Thoracic aorta (tissue), 2 donors: ENCODE data around the gene MAPK10. TPM values are rescaled to one million over a fixed set of nuclear protein-coding genes. Genes with fewer than 3 reads are reported as not detected.

Source experiments
- ATAC-seq: fragments of 150-250 bp; one replicate; pipeline ENCODE4 v1.8.0; 2017; ENCODE audit warnings: low read depth; ENCODE audit not compliant: insufficient number of reproducible peaks, low FRiP score
- DNase-seq: peaks from one replicate; pipeline ENCODE4 v3.0.0-alpha.2; 2020; ENCODE audit warnings: low spot score
- H3K27ac ChIP-seq, 2 donors: fragments of 200-600 bp; sonication (generic); 1 replicate in 1 of 2; 2 replicates in 1 of 2; pipeline ENCODE4 v1.5.1; 2016; ENCODE audit warnings: mild to moderate bottlenecking in 2 of 2, moderate library complexity in 2 of 2
- H3K27me3 ChIP-seq: fragments of 200-600 bp; sonication (generic); replicated peaks from 2 replicates; pipeline ENCODE4 v1.6.0; 2016; ENCODE audit warnings: mild to moderate bottlenecking; ENCODE audit not compliant: insufficient read depth
- H3K36me3 ChIP-seq: fragments of 200-600 bp; sonication (generic); one replicate; pipeline ENCODE4 v1.5.1; 2016
- H3K4me1 ChIP-seq, 2 donors: fragments of 200-600 bp; sonication (generic); 1 replicate in 1 of 2; 2 replicates in 1 of 2; pipeline versions ENCODE4 v1.5.1 to v1.6.0; 2016; ENCODE audit warnings: low read depth in 2 of 2, mild to moderate bottlenecking in 1 of 2; ENCODE audit not compliant: control insufficient read depth in 1 of 2
- H3K4me3 ChIP-seq: fragments of 200-600 bp; sonication (generic); 2 replicates; pipeline ENCODE4 v1.5.1; 2016; ENCODE audit warnings: mild to moderate bottlenecking
- H3K9me3 ChIP-seq: fragments of 200-600 bp; sonication (generic); 2 replicates; pipeline ENCODE4 v1.5.1; 2016
- total RNA-seq, 2 donors: library from RNA; depleted of rRNA; stranded (reverse); fragments of >200 nt; gene quantifications; one replicate each; pipeline versions ENCODE4 v1.1.0 to v1.2.3, GENCODE V29; 2016
- TF ChIP-seq, protein P1 (sequence below): fragments of 200-600 bp; sonication (generic); IDR thresholded peaks from one replicate; pipeline ENCODE4 v1.5.1; 2019; ENCODE audit warnings: antibody characterized with exemption

Gene MAPK10
- total RNA-seq, 2 donors from 2014 or later: 28.8 to 44.7 TPM

DNA sequence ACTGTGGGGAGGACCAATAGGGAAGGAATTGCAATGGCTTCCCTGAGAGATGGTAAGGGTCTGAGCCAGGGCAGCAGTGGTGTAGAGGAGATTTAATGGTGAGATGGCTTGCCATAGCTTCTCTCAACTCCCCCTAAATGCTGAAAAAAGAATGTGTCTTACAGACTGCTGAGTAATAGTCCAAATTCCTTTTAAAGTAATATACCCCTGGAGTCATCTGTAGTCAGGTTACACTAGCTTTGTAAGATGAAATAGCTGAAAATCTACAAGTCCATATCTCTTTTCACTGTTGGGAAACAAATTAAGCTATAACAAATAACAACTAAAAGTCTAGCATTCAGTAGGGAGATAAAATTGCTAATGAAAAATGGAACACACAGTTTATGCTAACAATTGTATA is 33.5 kb downstream of the MAPK10 start:
- Histone ChIP-seq H3K36me3 (no peaks in the 10 kb centered on the region), H3K4me3 (no peak overlapping the region), H3K9me3 (no peaks in the 10 kb centered on the region), H3K27ac (no peak overlapping the region), H3K4me1 (peaks cover 0 to 4% of the 10 kb centered on the region in 2 donors), H3K27me3 (no peaks in the 10 kb centered on the region)
- TF ChIP-seq, protein P1, sequence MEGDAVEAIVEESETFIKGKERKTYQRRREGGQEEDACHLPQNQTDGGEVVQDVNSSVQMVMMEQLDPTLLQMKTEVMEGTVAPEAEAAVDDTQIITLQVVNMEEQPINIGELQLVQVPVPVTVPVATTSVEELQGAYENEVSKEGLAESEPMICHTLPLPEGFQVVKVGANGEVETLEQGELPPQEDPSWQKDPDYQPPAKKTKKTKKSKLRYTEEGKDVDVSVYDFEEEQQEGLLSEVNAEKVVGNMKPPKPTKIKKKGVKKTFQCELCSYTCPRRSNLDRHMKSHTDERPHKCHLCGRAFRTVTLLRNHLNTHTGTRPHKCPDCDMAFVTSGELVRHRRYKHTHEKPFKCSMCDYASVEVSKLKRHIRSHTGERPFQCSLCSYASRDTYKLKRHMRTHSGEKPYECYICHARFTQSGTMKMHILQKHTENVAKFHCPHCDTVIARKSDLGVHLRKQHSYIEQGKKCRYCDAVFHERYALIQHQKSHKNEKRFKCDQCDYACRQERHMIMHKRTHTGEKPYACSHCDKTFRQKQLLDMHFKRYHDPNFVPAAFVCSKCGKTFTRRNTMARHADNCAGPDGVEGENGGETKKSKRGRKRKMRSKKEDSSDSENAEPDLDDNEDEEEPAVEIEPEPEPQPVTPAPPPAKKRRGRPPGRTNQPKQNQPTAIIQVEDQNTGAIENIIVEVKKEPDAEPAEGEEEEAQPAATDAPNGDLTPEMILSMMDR: no peak
- DNase-seq (no peak), ATAC-seq (no peak)

DNA sequence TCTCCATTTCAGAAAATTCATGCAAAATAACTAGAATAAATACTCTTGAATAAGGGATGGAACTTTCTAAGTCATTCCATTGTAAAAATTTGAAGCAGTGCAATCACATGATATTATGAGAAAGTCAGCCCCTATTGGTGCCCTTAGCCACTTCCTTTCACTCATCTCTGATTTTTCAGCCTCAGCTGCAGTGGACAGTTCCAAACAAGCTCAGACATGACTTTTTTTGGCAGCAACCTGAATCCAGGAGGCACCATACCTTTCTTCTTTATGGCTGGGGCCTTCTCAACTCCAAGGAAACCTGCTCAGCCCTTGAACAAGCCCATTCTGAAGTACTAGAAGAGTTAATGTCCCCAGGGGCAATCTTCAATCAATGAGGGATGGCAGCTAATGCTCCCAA is 40.5 kb downstream of the MAPK10 start:
- ATAC-seq: no peak
- Histone ChIP-seq H3K27ac (no peak overlapping the region), H3K27me3 (no peaks in the 10 kb centered on the region), H3K4me1 (no peaks in the 10 kb centered on the region), H3K36me3 (no peaks in the 10 kb centered on the region), H3K9me3 (no peaks in the 10 kb centered on the region), H3K4me3 (no peak overlapping the region)
- DNase-seq: no peak
- TF ChIP-seq, protein P1: no peak

DNA sequence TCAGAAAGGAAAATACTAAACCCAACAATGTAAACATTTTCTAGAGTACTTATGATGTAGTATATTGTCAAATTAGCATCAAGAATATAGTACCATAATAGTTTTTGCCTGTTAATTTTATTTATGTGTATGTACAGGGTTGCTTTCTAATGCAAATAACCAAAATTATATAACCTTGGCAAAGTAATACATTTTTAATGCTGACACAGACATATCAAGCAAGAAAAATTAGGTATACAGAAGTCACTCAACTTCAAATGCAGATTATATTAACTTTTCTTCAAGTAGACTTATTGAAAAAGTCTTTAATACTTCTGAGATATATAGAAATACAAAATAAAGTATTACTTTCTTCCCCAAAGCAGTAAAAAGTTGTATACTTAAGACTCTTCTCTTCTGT is 44.3 kb downstream of the MAPK10 start:
- Histone ChIP-seq H3K27ac (no peak overlapping the region), H3K27me3 (no peaks in the 10 kb centered on the region), H3K4me1 (no peaks in the 10 kb centered on the region), H3K4me3 (no peak overlapping the region), H3K9me3 (no peaks in the 10 kb centered on the region), H3K36me3 (no peaks in the 10 kb centered on the region)
- ATAC-seq (no peak), DNase-seq (no peak)
- TF ChIP-seq, protein P1: no peak

DNA sequence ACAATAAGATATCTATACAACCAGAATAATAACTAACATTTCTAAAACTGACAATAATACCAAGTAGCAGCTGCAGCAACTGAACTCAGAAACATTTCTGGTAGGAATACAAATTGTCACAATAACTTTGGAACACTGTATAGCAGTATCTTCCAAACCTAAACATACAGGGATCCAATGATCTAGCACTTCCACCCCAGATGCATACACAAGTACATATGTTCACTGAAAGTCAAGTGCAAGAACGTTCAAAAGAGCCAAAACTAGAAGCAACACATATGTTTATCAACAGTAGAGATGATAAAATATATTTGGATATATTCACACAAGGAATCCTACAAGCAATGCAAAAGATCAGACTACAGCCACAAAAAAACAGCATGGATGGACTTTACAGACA is 46.2 kb downstream of the MAPK10 start:
- H3K4me3 ChIP-seq: no peak overlapping the region
- no peak for DNase-seq
- TF ChIP-seq, protein P1: no peak
- H3K27ac ChIP-seq: no peak overlapping the region
- no peaks in the 10 kb centered on the region for H3K27me3 ChIP-seq
- peaks cover 0 to under 1% of the 10 kb centered on the region in 2 donors for H3K4me1 ChIP-seq
- no peak for ATAC-seq
- no peaks in the 10 kb centered on the region for H3K36me3 ChIP-seq
- no peaks in the 10 kb centered on the region for H3K9me3 ChIP-seq

DNA sequence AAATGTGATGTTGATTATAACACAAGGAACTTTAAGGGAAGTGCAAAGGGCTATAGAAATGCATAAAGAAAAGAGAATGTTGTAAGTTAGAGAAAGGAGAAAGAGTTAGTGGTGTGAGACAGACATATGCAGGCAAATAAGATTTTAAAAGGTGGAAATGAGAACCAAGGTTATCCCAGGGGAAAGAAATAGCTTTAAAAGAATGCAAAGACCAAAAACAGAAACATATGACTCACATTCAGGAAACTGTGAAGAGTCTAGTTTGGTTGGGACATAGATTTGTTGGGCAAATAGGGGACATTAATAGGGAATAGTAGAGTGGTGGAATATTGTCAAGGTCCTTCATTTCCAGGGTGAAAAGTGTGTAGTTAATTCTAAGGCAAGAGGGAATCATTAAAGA is 52.4 kb downstream of the MAPK10 start:
- peak overlapping the region in 1 of 2 donors; percentile 13 for H3K27ac ChIP-seq
- no peaks in the 10 kb centered on the region for H3K27me3 ChIP-seq
- H3K4me3 ChIP-seq: no peak overlapping the region
- H3K9me3 ChIP-seq: no peaks in the 10 kb centered on the region
- ATAC-seq: no peak
- TF ChIP-seq, protein P1: no peak
- no peaks in the 10 kb centered on the region for H3K36me3 ChIP-seq
- no peak for DNase-seq
- H3K4me1 ChIP-seq: peaks cover 7 to 21% of the 10 kb centered on the region in 2 donors
